HG03457 (cell line): ENCODE results near the gene SLIT1.

ENCODE experiments used
- ATAC-seq: cut with Tn5 transposase; IDR thresholded peaks from one replicate; pipeline ENCODE4 v1.9.1; 2021; ENCODE audit warnings: moderate number of reproducible peaks; ENCODE audit not compliant: unreplicated experiment

The SLIT1 gene

GRCh38 chr10:97185326-97186058 is at the start of gene SLIT1:
Gene SLIT1, minus strand, starts transcription at chr10:97185959. Its CDS starts 285 bp downstream, at chr10:97185674.
- no peak for ATAC-seq

GRCh38 chr10:97235353-97235752 is 49.6 kb upstream of the SLIT1 start:
- ATAC-seq, result no peak

- ATAC-seq, result no peak
Observed at GRCh38 chr10:97234400-97234799, 48.6 kb upstream of the SLIT1 start.

GRCh38 chr10:97230146-97230545 is 44.4 kb upstream of the SLIT1 start:
- no peak for ATAC-seq

GRCh38 chr10:97229322-97230015 is 43.7 kb upstream of the SLIT1 start:
- no peak for ATAC-seq

- ATAC-seq, result no peak
Observed at GRCh38 chr10:97228775-97229157, 43.0 kb upstream of the SLIT1 start.

GRCh38 chr10:97228130-97228774 is 42.5 kb upstream of the SLIT1 start:
- no peak for ATAC-seq

- no peak for ATAC-seq
Observed at GRCh38 chr10:97226398-97226797, 40.6 kb upstream of the SLIT1 start.

- ATAC-seq, result no peak
Observed at GRCh38 chr10:97224483-97225435, 39.0 kb upstream of the SLIT1 start.

- ATAC-seq, result no peak
Observed at GRCh38 chr10:97222326-97222961, 36.7 kb upstream of the SLIT1 start.

GRCh38 chr10:97220355-97220754 is 34.6 kb upstream of the SLIT1 start:
- no peak for ATAC-seq

- no peak for ATAC-seq
Observed at GRCh38 chr10:97217299-97217698, 31.5 kb upstream of the SLIT1 start.

GRCh38 chr10:97215619-97216260 is 30.0 kb upstream of the SLIT1 start:
- ATAC-seq, result no peak

- ATAC-seq, result no peak
Observed at GRCh38 chr10:97213431-97213830, 27.7 kb upstream of the SLIT1 start.

GRCh38 chr10:97211229-97211628 is 25.5 kb upstream of the SLIT1 start:
- ATAC-seq, result no peak

GRCh38 chr10:97210543-97210960 is 24.8 kb upstream of the SLIT1 start:
- ATAC-seq, result no peak

GRCh38 chr10:97207756-97208346 is 22.1 kb upstream of the SLIT1 start:
- no peak for ATAC-seq

- no peak for ATAC-seq
Observed at GRCh38 chr10:97207131-97207530, 21.4 kb upstream of the SLIT1 start.
